Measurements from ENCODE around the gene CNIH2. TPM values are rescaled to one million over a fixed set of nuclear protein-coding genes. Genes with fewer than 3 reads are reported as not detected.
A peak's percentile ranks its signal among the peaks of the same experiment; 100 is the strongest.

CNIH2 gene
- total and polyA plus RNA-seq, 2 of the 8 experiments (the other 6 are each of a cell fraction or from before 2014, with no cell fraction given), result 12.5 to 15.8 TPM

GRCh38 chr11:66288671-66289547, 10.9 kb downstream of the CNIH2 start, which contains the start of gene YIF1A (continued):
- TF ChIP-seq CTBP2 (IDR thresholded peaks at IDR 0.05; ENCODE audit: borderline replicate concordance, insufficient read depth, insufficient read length, low read length), result no peak
- no peak for TF ChIP-seq NANOG (IDR thresholded peaks at IDR 0.05; ENCODE audit: insufficient read depth, low read depth, low read length, poor library complexity, severe bottlenecking)
- TF ChIP-seq CHD2 (IDR thresholded peaks at IDR 0.05; ENCODE audit: low read length), result peak; percentile 87
- TF ChIP-seq TAF7 (optimal IDR thresholded peaks at IDR 0.05; ENCODE audit: borderline replicate concordance, low read depth, low read length), result no peak
- TF ChIP-seq ATF3 (IDR thresholded peaks at IDR 0.05; ENCODE audit: insufficient read depth, low read depth, low read length), result no peak
- TF ChIP-seq TAF1 (IDR thresholded peaks at IDR 0.05; ENCODE audit: low read depth, low read length), result peak; percentile 67; the same call in 1 of the 2 replicates
- TF ChIP-seq, protein P1, sequence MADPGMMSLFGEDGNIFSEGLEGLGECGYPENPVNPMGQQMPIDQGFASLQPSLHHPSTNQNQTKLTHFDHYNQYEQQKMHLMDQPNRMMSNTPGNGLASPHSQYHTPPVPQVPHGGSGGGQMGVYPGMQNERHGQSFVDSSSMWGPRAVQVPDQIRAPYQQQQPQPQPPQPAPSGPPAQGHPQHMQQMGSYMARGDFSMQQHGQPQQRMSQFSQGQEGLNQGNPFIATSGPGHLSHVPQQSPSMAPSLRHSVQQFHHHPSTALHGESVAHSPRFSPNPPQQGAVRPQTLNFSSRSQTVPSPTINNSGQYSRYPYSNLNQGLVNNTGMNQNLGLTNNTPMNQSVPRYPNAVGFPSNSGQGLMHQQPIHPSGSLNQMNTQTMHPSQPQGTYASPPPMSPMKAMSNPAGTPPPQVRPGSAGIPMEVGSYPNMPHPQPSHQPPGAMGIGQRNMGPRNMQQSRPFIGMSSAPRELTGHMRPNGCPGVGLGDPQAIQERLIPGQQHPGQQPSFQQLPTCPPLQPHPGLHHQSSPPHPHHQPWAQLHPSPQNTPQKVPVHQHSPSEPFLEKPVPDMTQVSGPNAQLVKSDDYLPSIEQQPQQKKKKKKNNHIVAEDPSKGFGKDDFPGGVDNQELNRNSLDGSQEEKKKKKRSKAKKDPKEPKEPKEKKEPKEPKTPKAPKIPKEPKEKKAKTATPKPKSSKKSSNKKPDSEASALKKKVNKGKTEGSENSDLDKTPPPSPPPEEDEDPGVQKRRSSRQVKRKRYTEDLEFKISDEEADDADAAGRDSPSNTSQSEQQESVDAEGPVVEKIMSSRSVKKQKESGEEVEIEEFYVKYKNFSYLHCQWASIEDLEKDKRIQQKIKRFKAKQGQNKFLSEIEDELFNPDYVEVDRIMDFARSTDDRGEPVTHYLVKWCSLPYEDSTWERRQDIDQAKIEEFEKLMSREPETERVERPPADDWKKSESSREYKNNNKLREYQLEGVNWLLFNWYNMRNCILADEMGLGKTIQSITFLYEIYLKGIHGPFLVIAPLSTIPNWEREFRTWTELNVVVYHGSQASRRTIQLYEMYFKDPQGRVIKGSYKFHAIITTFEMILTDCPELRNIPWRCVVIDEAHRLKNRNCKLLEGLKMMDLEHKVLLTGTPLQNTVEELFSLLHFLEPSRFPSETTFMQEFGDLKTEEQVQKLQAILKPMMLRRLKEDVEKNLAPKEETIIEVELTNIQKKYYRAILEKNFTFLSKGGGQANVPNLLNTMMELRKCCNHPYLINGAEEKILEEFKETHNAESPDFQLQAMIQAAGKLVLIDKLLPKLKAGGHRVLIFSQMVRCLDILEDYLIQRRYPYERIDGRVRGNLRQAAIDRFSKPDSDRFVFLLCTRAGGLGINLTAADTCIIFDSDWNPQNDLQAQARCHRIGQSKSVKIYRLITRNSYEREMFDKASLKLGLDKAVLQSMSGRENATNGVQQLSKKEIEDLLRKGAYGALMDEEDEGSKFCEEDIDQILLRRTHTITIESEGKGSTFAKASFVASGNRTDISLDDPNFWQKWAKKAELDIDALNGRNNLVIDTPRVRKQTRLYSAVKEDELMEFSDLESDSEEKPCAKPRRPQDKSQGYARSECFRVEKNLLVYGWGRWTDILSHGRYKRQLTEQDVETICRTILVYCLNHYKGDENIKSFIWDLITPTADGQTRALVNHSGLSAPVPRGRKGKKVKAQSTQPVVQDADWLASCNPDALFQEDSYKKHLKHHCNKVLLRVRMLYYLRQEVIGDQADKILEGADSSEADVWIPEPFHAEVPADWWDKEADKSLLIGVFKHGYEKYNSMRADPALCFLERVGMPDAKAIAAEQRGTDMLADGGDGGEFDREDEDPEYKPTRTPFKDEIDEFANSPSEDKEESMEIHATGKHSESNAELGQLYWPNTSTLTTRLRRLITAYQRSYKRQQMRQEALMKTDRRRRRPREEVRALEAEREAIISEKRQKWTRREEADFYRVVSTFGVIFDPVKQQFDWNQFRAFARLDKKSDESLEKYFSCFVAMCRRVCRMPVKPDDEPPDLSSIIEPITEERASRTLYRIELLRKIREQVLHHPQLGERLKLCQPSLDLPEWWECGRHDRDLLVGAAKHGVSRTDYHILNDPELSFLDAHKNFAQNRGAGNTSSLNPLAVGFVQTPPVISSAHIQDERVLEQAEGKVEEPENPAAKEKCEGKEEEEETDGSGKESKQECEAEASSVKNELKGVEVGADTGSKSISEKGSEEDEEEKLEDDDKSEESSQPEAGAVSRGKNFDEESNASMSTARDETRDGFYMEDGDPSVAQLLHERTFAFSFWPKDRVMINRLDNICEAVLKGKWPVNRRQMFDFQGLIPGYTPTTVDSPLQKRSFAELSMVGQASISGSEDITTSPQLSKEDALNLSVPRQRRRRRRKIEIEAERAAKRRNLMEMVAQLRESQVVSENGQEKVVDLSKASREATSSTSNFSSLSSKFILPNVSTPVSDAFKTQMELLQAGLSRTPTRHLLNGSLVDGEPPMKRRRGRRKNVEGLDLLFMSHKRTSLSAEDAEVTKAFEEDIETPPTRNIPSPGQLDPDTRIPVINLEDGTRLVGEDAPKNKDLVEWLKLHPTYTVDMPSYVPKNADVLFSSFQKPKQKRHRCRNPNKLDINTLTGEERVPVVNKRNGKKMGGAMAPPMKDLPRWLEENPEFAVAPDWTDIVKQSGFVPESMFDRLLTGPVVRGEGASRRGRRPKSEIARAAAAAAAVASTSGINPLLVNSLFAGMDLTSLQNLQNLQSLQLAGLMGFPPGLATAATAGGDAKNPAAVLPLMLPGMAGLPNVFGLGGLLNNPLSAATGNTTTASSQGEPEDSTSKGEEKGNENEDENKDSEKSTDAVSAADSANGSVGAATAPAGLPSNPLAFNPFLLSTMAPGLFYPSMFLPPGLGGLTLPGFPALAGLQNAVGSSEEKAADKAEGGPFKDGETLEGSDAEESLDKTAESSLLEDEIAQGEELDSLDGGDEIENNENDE (IDR thresholded peaks at IDR 0.05; ENCODE audit: insufficient replicate concordance, low read length), result no peak
- no peak for TF ChIP-seq HDAC2 (IDR thresholded peaks at IDR 0.05; ENCODE audit: borderline replicate concordance in 1 of 2, low read depth in 2 of 2, low read length in 2 of 2)

Measured in H1 (cell line).